ENCODE measurements around the gene ALS2. TPM values are rescaled to one million over a fixed set of nuclear protein-coding genes. Genes with fewer than 3 reads are reported as not detected.

Gene ALS2
- total and polyA plus RNA-seq, 2 of the 8 experiments (the other 6 are each of a cell fraction or from before 2014, with no cell fraction given): 12.1 to 34.5 TPM

DNA sequence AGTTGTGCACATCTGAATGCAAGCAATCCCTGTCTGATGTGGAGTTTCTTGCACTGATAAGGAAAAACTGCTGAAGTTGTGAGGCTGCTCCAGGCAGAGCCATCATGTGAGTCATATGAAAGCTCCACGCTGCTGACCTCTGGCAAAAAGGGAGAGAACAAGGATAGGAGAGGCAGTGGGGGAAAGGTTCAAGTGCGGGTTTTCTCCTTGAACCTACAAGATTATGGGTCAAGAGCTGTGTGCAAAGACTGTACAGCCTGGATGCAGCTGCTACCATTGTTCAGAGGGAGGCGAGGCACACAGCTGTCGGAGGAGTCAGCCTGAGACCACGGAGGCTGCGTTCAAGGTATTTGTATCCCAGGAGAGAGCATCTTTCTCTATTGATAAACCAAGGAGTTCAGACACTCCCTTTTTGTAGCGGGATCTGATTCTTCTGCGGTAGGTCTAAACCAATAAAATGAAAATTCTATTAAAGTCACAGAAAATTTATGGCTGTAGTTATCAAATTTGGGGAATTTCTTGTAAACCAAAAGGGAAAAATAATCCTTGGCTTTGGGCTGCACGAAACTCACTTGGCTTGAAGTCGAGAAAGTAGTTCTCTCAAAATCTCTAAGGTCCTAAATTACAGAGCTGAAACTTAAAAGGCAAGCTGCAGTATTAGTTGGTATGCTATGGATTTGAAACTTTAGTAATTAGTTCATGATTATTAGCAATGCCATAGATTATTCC lies 25.9 kb upstream of the ALS2 start, which contains the start of gene CDK15:
Gene CDK15, plus strand, starts transcription at position 96 of the 729 bp plus-strand sequence. Its CDS starts 128 bp downstream, at position 224.
- no peak within 1 kb of the TSS for H3K4ac ChIP-seq (replicated peaks; ENCODE audit: insufficient read length, low read depth, low read length)
- H3K9me3 ChIP-seq (ENCODE audit: insufficient read depth in 2 of 2, low read depth in 1 of 2, low read length in 1 of 2): no peaks in the 10 kb centered on the region
- CTCF ChIA-PET (ENCODE audit: partially characterized antibody): interaction anchor here (1.0 to 1.8 kb wide), 4 partner anchors 11 to 54 kb away, joined by 3 to 6 read pairs (median 3); no protein-coding TSS in a partner anchor
- no peak for FAIRE-seq
- H3K4me3 ChIP-seq (ENCODE audit: extremely low read depth in 1 of 4, insufficient read depth in 2 of 4, low read depth in 3 of 4, low read length in 4 of 4): no peak within 1 kb of the TSS
- no peak within 1 kb of the TSS for H2BK20ac ChIP-seq (ENCODE audit: low read length)
- H3K9ac ChIP-seq (replicated peaks in 1 of 4; ENCODE audit: extremely low read depth in 1 of 4, low read depth in 3 of 4, low read length in 3 of 4): no peak within 1 kb of the TSS; a peak in 1 of 7 replicates
- peaks cover 0 to 4% (median 2%) of the 10 kb centered on the region in 4 experiments; a peak in 5 of 7 replicates for H3K4me1 ChIP-seq (replicated peaks in 1 of 4; ENCODE audit: control insufficient read depth in 3 of 4, insufficient read depth in 4 of 4, low read length in 3 of 4)
- H3K23me2 ChIP-seq (ENCODE audit: low read depth, low read length): peaks cover 2% of the 10 kb centered on the region; the same call in 1 of the 2 replicates
- no peak within 1 kb of the TSS for H2BK5ac ChIP-seq (ENCODE audit: low read depth, low read length)
- no peaks in the 10 kb centered on the region for H3K79me1 ChIP-seq (ENCODE audit: low read depth, low read length)
- no peak within 1 kb of the TSS for H2BK120ac ChIP-seq (replicated peaks; ENCODE audit: low read depth, low read length)
- no peak within 1 kb of the TSS for H4K8ac ChIP-seq (ENCODE audit: extremely low read depth, insufficient read depth, low read length)
- H3K36me3 ChIP-seq (ENCODE audit: control insufficient read depth in 2 of 4, insufficient read depth in 4 of 4, low read length in 3 of 4): no peaks in the 10 kb centered on the region
- H4K5ac ChIP-seq (ENCODE audit: insufficient read length, low read depth, low read length): no peak within 1 kb of the TSS
- no peaks in the 10 kb centered on the region for H3K79me2 ChIP-seq (ENCODE audit: control insufficient read depth in 1 of 2, insufficient read depth in 2 of 2, low read length in 2 of 2)
- POLR2A ChIA-PET (ENCODE audit: partially characterized antibody): interaction anchor here (0.6 kb wide), 1 partner anchor 218 kb away, joined by 3 read pairs; no protein-coding TSS in a partner anchor
- H2AFZ ChIP-seq (ENCODE audit: low read length): peak within 1 kb of the TSS; percentile 54; the same call in 1 of the 2 replicates
- 0 out of 2 replicates have a peak within 1 kb of the TSS, but pooled peaks have one; percentile 49 for H2BK15ac ChIP-seq (ENCODE audit: low read length)
- no peak for DNase-seq (ENCODE audit: low read depth in 1 of 2, low spot score in 2 of 2)
- no peak within 1 kb of the TSS for H3K56ac ChIP-seq (replicated peaks; ENCODE audit: insufficient read length, low read depth, low read length)
- H3K27ac ChIP-seq (ENCODE audit: low read depth, low read length): no peak within 1 kb of the TSS
- WGBS, 2 experiments (ENCODE audit: extremely low coverage in 1 of 2, insufficient coverage in 1 of 2, insufficient read length in 1 of 2, insufficient replicate concordance in 2 of 2, low coverage in 1 of 2, low lambda C conversion rate in 2 of 2, missing lambda C conversion rate in 1 of 2): 87% methylated on average over 10 of the region's 10 CpGs; no CpG with 5 or more reads in 1 of the 2 experiments
- H3K18ac ChIP-seq (ENCODE audit: extremely low read depth, low read length): no peak within 1 kb of the TSS; the same call in 1 of the 2 replicates
- no peaks in the 10 kb centered on the region for H3K27me3 ChIP-seq (replicated peaks in 1 of 4; ENCODE audit: control insufficient read depth in 3 of 4, extremely low read depth in 1 of 4, insufficient read depth in 3 of 4, low read length in 3 of 4)
- no peak within 1 kb of the TSS; the same call in 1 of the 2 replicates for H2BK12ac ChIP-seq (ENCODE audit: low read depth, low read length)
- no peaks in the 10 kb centered on the region for H4K20me1 ChIP-seq (replicated peaks in 1 of 2; ENCODE audit: control insufficient read depth in 1 of 2, insufficient read depth in 2 of 2, low read length in 2 of 2)
- no peak within 1 kb of the TSS for H2AK5ac ChIP-seq (ENCODE audit: low read depth, low read length)
- H3K14ac ChIP-seq (ENCODE audit: insufficient read length): no peak within 1 kb of the TSS
- no peak within 1 kb of the TSS for H3K23ac ChIP-seq (ENCODE audit: insufficient read length)
- H3K4me2 ChIP-seq (ENCODE audit: insufficient read depth in 1 of 2, low read depth in 2 of 2, low read length in 2 of 2): no peak within 1 kb of the TSS
- H4K91ac ChIP-seq (replicated peaks; ENCODE audit: insufficient read length, low read length): no peak within 1 kb of the TSS
- TF ChIP-seq BACH1 (IDR thresholded peaks at IDR 0.05; ENCODE audit: low read length) (no peak), JUND (IDR thresholded peaks at IDR 0.05; ENCODE audit: low read length) (no peak), ATF2 (IDR thresholded peaks at IDR 0.05; ENCODE audit: low read length) (no peak), CBX8 (IDR thresholded peaks at IDR 0.05; ENCODE audit: borderline replicate concordance, low read depth, low read length) (no peak), TEAD4 (IDR thresholded peaks at IDR 0.05; ENCODE audit: low read depth, low read length) (no peak), GABPA (IDR thresholded peaks at IDR 0.05; ENCODE audit: borderline replicate concordance, insufficient read depth, low read length) (no peak), SP2 (IDR thresholded peaks at IDR 0.05; ENCODE audit: low read length) (no peak), NANOG (IDR thresholded peaks at IDR 0.05; ENCODE audit: insufficient read depth, low read depth, low read length, poor library complexity, severe bottlenecking) (no peak), POU5F1 (IDR thresholded peaks at IDR 0.05; ENCODE audit: low read depth, low read length) (no peak), CEBPB (IDR thresholded peaks at IDR 0.05; ENCODE audit: low read depth, low read length) (no peak)

Data from H1 (cell line).